Measurements from ENCODE around the gene WRNIP1.

WRNIP1 gene

DNA sequence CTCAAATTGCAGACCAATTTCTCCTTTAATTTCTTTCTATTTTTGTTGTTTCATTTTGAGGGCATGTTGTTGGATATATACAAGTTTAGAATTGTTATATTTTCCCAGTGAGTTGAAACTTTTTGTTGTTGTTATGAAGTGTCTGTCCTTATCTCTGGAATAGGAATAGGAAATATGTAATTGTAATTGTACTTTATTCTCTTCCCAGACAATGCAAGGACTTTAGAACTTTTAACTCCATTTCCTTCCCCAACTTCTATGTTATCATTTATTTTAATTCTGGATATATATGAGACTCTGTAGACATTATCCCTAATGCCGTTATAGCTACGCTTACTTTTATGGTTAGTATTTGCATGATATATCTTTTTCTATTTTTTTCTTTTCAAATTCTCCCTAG, 64.1 kb downstream of the WRNIP1 start:
- no peak overlapping the region for H3K4me3 ChIP-seq (ENCODE audit: low read depth in 1 of 2, low read length in 2 of 2)
- no peaks in the 10 kb centered on the region for H3K4me1 ChIP-seq (ENCODE audit: control insufficient read depth in 1 of 2, insufficient read depth in 2 of 2, low read length in 2 of 2)
- H3K27me3 ChIP-seq (ENCODE audit: low read depth, low read length) = no peaks in the 10 kb centered on the region
- H3K36me3 ChIP-seq (ENCODE audit: control insufficient read depth in 1 of 2, insufficient read depth in 2 of 2, low read length in 2 of 2) = peaks cover 10 to 11% of the 10 kb centered on the region in 2 donors
- H3K9me3 ChIP-seq (ENCODE audit: control insufficient read depth in 1 of 2, low read length in 2 of 2) = no peaks in the 10 kb centered on the region
- H3K27ac ChIP-seq (ENCODE audit: low read length) = no peak overlapping the region

DNA sequence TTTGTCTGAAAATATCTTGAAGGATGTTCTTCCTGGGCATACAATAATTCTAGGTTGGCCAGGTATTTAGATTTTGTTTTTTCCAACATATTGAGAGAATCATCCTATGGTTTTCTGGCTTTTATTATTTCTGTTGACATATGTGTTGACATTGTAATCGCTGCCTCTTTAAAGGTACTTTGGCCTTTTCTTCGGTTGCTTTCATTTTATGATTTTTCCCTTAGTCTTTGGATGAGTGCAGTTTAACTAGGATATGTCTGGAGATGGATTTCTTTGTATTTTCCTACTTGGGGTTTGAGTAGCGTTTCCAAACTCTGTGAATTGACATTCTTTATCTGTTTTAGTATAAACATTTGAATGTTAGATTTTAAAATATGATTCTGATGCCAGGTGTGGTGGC, 65.0 kb downstream of the WRNIP1 start:
- Histone ChIP-seq H3K4me1 (ENCODE audit: control insufficient read depth in 1 of 2, insufficient read depth in 2 of 2, low read length in 2 of 2) (no peaks in the 10 kb centered on the region), H3K27me3 (ENCODE audit: low read depth, low read length) (no peaks in the 10 kb centered on the region), H3K27ac (ENCODE audit: low read length) (no peak overlapping the region), H3K36me3 (ENCODE audit: control insufficient read depth in 1 of 2, insufficient read depth in 2 of 2, low read length in 2 of 2) (peaks cover 19 to 20% of the 10 kb centered on the region in 2 donors), H3K9me3 (ENCODE audit: control insufficient read depth in 1 of 2, low read length in 2 of 2) (no peaks in the 10 kb centered on the region), H3K4me3 (ENCODE audit: low read depth in 1 of 2, low read length in 2 of 2) (no peak overlapping the region)

DNA sequence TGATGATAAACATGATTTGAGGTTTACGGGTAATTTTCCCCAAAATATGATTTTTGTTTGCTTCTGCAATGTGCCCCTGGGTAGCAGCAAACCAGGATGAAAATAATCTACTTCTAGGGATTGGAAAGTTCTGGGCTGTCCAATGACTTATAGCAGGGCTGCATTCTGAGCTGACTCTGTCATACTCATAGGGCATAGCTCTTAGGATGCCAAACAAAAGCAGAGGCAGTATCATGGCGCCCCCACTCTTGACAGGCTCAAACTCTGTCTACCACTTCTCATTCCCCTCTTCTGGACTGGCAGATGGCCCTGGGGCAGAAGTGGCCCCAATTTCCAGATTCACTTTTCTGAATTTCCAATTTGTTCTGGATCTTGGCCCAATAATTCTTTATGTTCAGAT, 66.2 kb downstream of the WRNIP1 start:
- Histone ChIP-seq H3K27ac (ENCODE audit: low read length) (no peak overlapping the region), H3K4me1 (ENCODE audit: control insufficient read depth in 1 of 2, insufficient read depth in 2 of 2, low read length in 2 of 2) (no peaks in the 10 kb centered on the region), H3K36me3 (ENCODE audit: control insufficient read depth in 1 of 2, insufficient read depth in 2 of 2, low read length in 2 of 2) (peaks cover 31 to 32% of the 10 kb centered on the region in 2 donors), H3K9me3 (ENCODE audit: control insufficient read depth in 1 of 2, low read length in 2 of 2) (no peaks in the 10 kb centered on the region), H3K4me3 (ENCODE audit: low read depth in 1 of 2, low read length in 2 of 2) (no peak overlapping the region), H3K27me3 (ENCODE audit: low read depth, low read length) (no peaks in the 10 kb centered on the region)

DNA sequence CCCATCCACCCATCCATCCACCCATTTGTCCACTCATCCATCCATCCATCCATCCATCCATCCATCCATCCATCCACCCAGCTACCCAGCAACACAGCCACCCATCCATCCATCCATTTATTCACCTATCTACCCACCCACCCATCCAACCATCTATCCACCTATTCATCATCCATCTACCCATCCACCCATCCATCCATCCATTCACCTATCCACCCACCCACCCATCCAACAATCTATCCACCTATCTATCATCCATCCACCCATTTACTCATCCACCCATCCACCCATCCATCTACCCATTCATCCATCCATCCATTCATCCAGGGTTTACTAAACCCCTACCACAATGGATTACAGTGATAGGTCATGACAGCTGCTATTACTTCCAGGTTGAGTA, 69.1 kb downstream of the WRNIP1 start:
- Histone ChIP-seq H3K4me3 (ENCODE audit: low read depth in 1 of 2, low read length in 2 of 2) (no peak overlapping the region), H3K4me1 (ENCODE audit: control insufficient read depth in 1 of 2, insufficient read depth in 2 of 2, low read length in 2 of 2) (peaks cover 8 to 11% of the 10 kb centered on the region in 2 donors), H3K27me3 (ENCODE audit: low read depth, low read length) (no peaks in the 10 kb centered on the region), H3K36me3 (ENCODE audit: control insufficient read depth in 1 of 2, insufficient read depth in 2 of 2, low read length in 2 of 2) (peaks cover 50 to 51% of the 10 kb centered on the region in 2 donors), H3K27ac (ENCODE audit: low read length) (no peak overlapping the region), H3K9me3 (ENCODE audit: control insufficient read depth in 1 of 2, low read length in 2 of 2) (no peaks in the 10 kb centered on the region)

Data from muscle layer of duodenum (tissue), 2 donors.